CD8-positive, alpha-beta memory T cell (primary cell): ENCODE results near the gene C19orf25. TPM values are rescaled to one million over a fixed set of nuclear protein-coding genes. Genes with fewer than 3 reads are reported as not detected.

Experiments
- CTCF ChIA-PET: fragments of 350-600 bp; sonication (Branson Sonifier 250); formaldehyde crosslinking; loops from one replicate; lab custom pipeline; 2021; ENCODE audit warnings: antibody characterized with exemption; lab: Charles Lee
- POLR2A ChIA-PET: fragments of 350-600 bp; sonication (Branson Sonifier 250); formaldehyde crosslinking; loops from one replicate; lab custom pipeline; 2021; ENCODE audit warnings: antibody characterized with exemption; lab: Charles Lee
- DNase-seq, 5 donors: peaks; one replicate each; pipeline versions ENCODE4 v3.0.0 to v3.0.0-alpha.2; 2020 to 2022; ENCODE audit warnings: mixed read lengths in 1 of 5
- H3K27ac ChIP-seq: one replicate; pipeline ENCODE4 v1.7.0; 2013; ENCODE audit warnings: low read depth, mild to moderate bottlenecking, low read length, moderate library complexity
- H3K27me3 ChIP-seq: 2 replicates; pipeline ENCODE4 v1.7.0; 2013; ENCODE audit warnings: low read length, mild to moderate bottlenecking; ENCODE audit not compliant: insufficient read depth, poor library complexity, severe bottlenecking
- H3K36me3 ChIP-seq: 2 replicates; pipeline ENCODE4 v1.7.0; 2013; ENCODE audit warnings: mild to moderate bottlenecking, low read length, moderate library complexity; ENCODE audit not compliant: insufficient read depth
- H3K4me1 ChIP-seq: 2 replicates; pipeline ENCODE4 v1.7.0; 2013; ENCODE audit warnings: mild to moderate bottlenecking, low read length, moderate library complexity; ENCODE audit not compliant: insufficient read depth
- H3K4me3 ChIP-seq: 2 replicates; pipeline ENCODE4 v1.7.0; 2013; ENCODE audit warnings: mild to moderate bottlenecking, low read length
- H3K9me3 ChIP-seq: 2 replicates; pipeline ENCODE4 v1.7.0; 2013; ENCODE audit warnings: mild to moderate bottlenecking, low read length
- H3K27ac Mint-ChIP-seq, 8 donors: one replicate each; pipeline ENCODE4 v1.8.0; 2020 to 2021; ENCODE audit warnings: mixed read lengths in 8 of 8, mild to moderate bottlenecking in 6 of 8, inconsistent platforms in 3 of 8, moderate library complexity in 3 of 8
- H3K27me3 Mint-ChIP-seq, 2 donors: one replicate each; pipeline ENCODE4 v1.8.0; 2020 to 2021; ENCODE audit warnings: mixed read lengths in 2 of 2, mild to moderate bottlenecking in 1 of 2, moderate library complexity in 1 of 2
- H3K36me3 Mint-ChIP-seq, 3 donors: one replicate each; pipeline ENCODE4 v1.8.0; 2020 to 2021; ENCODE audit warnings: mixed read lengths in 3 of 3, inconsistent platforms in 1 of 3, mild to moderate bottlenecking in 1 of 3
- H3K4me1 Mint-ChIP-seq, 3 donors: one replicate each; pipeline ENCODE4 v1.8.0; 2020 to 2021; ENCODE audit warnings: mixed read lengths in 3 of 3, inconsistent platforms in 1 of 3, mild to moderate bottlenecking in 1 of 3
- H3K4me3 Mint-ChIP-seq, 7 donors: one replicate each; pipeline ENCODE4 v1.8.0; 2020 to 2021; ENCODE audit warnings: mixed read lengths in 7 of 7, mild to moderate bottlenecking in 6 of 7, moderate library complexity in 4 of 7, inconsistent platforms in 2 of 7
- H3K9me3 Mint-ChIP-seq, 5 donors: one replicate each; pipeline ENCODE4 v1.8.0; 2020 to 2022; ENCODE audit warnings: mixed read lengths in 5 of 5, mild to moderate bottlenecking in 3 of 5, moderate library complexity in 2 of 5, inconsistent platforms in 1 of 5
- polyA plus RNA-seq: library from polyadenylated mRNA; unstranded; fragments of 300-500 nt; fragmentation: Illumina TruSeq; gene quantifications from one replicate; pipeline ENCODE4 v1.2.3, GENCODE V29; 2021
- total RNA-seq, 2 experiments: library from RNA; stranded (reverse); gene quantifications; one replicate each; pipeline ENCODE4 v1.2.3, GENCODE V29; 2021

The C19orf25 gene
- total and polyA plus RNA-seq, 3 experiments from 2014 or later, result 36.9 to 56.7 (median 41.4) TPM

DNA sequence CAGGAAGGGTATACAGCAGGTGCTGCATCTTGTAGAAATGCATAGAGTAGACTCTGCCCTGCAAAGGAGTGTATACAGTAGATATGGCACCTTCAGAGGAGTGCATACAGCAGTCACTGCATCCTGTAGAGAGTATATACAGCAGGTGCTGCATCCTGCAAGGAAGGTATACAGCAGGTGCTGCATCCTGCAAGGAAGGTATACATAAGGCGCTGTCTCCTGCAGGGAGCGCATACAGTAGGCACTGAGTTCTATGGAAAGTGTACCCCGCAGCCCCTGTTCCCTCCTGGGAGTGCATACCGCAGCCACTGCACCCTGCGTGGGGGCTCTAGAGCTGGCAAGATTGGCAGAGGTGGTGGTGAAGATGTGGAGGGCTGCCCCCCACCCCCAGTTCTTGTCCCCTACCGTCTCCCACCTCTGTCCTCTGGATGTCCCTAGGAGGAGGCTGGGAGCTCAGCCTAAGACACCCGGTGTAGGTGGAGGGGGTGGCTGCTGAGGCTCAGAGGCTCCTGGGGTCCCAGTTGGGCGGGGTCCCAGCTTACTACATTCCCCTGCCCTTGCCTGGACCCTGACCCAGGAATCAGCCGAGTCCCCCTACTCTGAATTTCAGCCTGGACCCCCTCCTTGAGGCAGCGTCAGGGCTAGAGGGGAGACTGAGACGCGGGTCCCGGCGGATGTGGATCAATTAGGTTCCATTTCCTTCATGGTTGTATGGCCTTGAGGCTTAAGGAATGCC is 36.1 kb upstream of the C19orf25 start:
- H3K27me3 ChIP-seq, result no peaks in the 10 kb centered on the region
- H3K36me3 Mint-ChIP-seq, result no peaks in the 10 kb centered on the region
- no peak overlapping the region for H3K27ac ChIP-seq
- H3K4me3 ChIP-seq, result no peak overlapping the region
- H3K9me3 Mint-ChIP-seq, result no peaks in the 10 kb centered on the region
- POLR2A ChIA-PET, result interaction anchor here (0.7 kb wide), 1 partner anchor 72 kb away, joined by 3 read pairs; no protein-coding TSS in a partner anchor
- peaks cover 9% of the 10 kb centered on the region for H3K4me1 ChIP-seq
- H3K27me3 Mint-ChIP-seq, result peaks cover 7 to 16% of the 10 kb centered on the region in 2 donors
- no peaks in the 10 kb centered on the region for H3K36me3 ChIP-seq
- no peak overlapping the region for H3K4me3 Mint-ChIP-seq
- H3K27ac Mint-ChIP-seq, result no peak overlapping the region
- DNase-seq, result no peak
- no peaks in the 10 kb centered on the region for H3K9me3 ChIP-seq
- H3K4me1 Mint-ChIP-seq, result peaks cover 2 to 4% (median 4%) of the 10 kb centered on the region in 3 donors
- CTCF ChIA-PET, result interaction anchor here (0.9 to 1.0 kb wide), 4 partner anchors 13 to 70 kb away, joined by 3 to 5 read pairs (median 4); no protein-coding TSS in a partner anchor

DNA sequence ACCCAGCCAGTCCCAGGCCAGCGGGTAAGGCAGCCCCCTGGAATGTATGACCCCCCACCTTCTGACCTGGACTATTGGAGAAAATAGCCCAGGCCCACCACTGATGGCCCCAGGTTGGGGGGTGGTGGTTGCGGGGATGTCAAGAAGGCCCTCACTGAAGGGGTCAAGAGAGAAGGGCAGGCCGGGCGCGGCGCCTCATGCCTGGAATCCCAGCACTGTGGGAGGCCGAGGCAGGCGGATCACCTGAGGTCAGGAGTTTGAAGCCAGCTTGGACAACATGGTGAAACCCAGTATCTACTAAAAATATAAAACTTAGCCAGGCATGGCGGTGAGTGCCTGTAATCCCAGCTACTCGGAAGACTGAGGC is 35.3 kb upstream of the C19orf25 start:
- peaks cover 4 to 10% (median 5%) of the 10 kb centered on the region in 3 donors for H3K4me1 Mint-ChIP-seq
- no peaks in the 10 kb centered on the region for H3K9me3 Mint-ChIP-seq
- no peaks in the 10 kb centered on the region for H3K27me3 ChIP-seq
- ChIA-PET POLR2A (interaction anchor here (0.7 kb wide), 1 partner anchor 71 kb away, joined by 3 read pairs; no protein-coding TSS in a partner anchor), CTCF (interaction anchor here (0.9 to 1.0 kb wide), 3 partner anchors 12 to 48 kb away, joined by 3 to 5 read pairs (median 4); no protein-coding TSS in a partner anchor)
- peaks cover 5 to 22% of the 10 kb centered on the region in 2 donors for H3K27me3 Mint-ChIP-seq
- H3K36me3 Mint-ChIP-seq, result no peaks in the 10 kb centered on the region
- H3K36me3 ChIP-seq, result no peaks in the 10 kb centered on the region
- peak overlapping the region in 3 of 7 donors; percentile 22 to 43 (median 24) for H3K4me3 Mint-ChIP-seq
- no peak overlapping the region for H3K27ac Mint-ChIP-seq
- H3K9me3 ChIP-seq, result no peaks in the 10 kb centered on the region
- H3K27ac ChIP-seq, result no peak overlapping the region
- no peak for DNase-seq
- no peak overlapping the region for H3K4me3 ChIP-seq
- peaks cover 9% of the 10 kb centered on the region for H3K4me1 ChIP-seq

DNA sequence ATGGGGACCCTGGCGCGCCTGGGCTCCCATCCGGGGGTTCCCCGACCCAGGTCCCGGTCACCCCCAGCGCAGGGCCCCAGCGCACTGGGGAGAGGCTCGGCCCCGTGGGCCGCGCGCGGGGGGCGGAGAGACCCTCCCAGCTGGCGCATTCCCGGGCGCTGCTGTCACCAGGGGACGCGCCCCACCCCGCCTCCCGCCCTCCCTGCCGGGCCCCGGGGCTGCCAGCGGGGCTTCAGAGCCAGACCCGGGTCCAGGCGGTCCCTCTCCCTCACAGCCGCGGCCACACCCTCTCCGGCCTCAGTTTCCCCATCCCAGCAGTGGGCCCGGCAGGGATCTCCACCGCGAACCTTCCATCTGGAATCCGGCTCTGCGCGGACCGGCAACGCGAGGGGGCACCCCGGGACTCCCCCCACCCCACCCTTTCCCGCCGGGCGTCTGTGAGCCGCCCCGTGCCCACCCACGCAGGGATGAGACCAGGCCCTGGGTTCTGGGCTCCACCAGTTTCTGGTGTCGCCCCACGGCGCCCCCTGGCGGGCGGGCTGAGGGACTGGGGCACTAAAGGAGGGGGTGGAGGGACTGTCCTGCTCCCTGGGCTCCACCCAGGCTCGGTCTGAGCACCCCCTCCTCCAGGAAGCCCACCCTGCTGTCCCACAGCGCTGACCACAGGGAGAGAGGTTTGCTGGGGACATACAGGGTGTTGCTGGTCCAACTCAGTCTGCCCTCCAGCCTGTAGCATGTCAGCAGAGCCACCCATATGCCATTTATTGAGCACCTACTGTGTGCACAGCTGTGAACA is 34.7 kb upstream of the C19orf25 start:
- Histone ChIP-seq H3K27ac (no peak overlapping the region), H3K4me3 (no peak overlapping the region), H3K27me3 (no peaks in the 10 kb centered on the region), H3K36me3 (no peaks in the 10 kb centered on the region), H3K4me1 (peaks cover 9% of the 10 kb centered on the region), H3K9me3 (no peaks in the 10 kb centered on the region)
- ChIA-PET CTCF (interaction anchor here (1.0 kb wide), 2 partner anchors 12 to 47 kb away, joined by 3 to 5 read pairs; no protein-coding TSS in a partner anchor), POLR2A (no interaction called here)
- Mint-ChIP-seq H3K4me1 (peaks cover 6 to 10% (median 6%) of the 10 kb centered on the region in 3 donors), H3K9me3 (no peaks in the 10 kb centered on the region), H3K27ac (peak overlapping the region in 1 of 8 donors; percentile 66), H3K4me3 (peak overlapping the region in 4 of 7 donors; percentile 22 to 72 (median 34)), H3K36me3 (no peaks in the 10 kb centered on the region), H3K27me3 (peaks cover 6 to 23% of the 10 kb centered on the region in 2 donors)
- DNase-seq, result peak; percentile 54 to 77 (median 63)

DNA sequence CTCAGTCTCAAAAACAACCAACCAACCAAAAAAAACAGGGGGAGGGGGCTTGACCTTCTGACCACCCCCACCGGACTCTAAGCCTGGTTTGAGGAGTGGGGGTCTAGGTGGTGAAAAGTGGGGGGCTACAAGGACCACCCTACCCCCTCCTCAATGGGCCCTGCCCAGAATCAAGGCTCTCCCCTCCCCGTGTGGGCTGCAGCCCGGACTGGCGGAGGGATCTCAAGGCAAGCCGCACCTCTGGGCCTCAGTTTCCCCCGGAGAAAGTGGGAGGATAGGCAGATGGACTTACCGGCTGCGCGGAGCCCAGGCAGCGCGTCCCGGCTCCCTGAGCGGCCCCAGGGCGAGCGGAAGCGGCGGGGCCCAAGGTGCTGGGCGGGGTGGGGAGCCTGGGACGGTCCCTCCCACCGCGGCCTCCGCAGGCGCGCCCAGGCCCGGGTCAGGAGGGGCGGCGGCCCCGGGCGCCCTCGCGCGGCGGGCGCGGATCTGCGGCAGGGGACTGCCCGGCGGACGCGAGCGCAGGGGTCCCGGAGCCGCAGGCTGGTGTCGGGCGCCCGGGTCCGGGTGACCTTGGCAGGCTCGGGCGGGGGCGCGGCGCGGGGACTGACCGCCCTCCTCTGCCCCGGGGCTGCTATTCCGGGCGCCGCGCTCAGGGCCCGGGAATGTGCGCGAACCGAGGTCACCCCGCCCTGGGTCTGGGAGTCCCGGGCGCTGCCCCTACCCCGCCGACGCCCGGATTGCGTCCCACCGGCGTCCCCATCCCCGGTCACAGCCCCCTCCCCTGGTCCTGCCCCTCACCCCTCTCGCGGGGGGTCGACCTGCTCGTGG is 33.9 kb upstream of the C19orf25 start, which contains the start of gene ADAMTSL5:
Gene ADAMTSL5 (minus strand): TSS at position 349 of the 828 bp plus-strand sequence. CDS start 2,076 bp downstream, outside the sequence.
- POLR2A ChIA-PET, result no interaction called here
- H3K27me3 ChIP-seq, result no peaks in the 10 kb centered on the region
- no peaks in the 10 kb centered on the region for H3K9me3 ChIP-seq
- H3K36me3 ChIP-seq, result no peaks in the 10 kb centered on the region
- Mint-ChIP-seq H3K4me3 (peak within 1 kb of the TSS; percentile 45 to 75 (median 68)), H3K27me3 (peaks cover 8 to 26% of the 10 kb centered on the region in 2 donors), H3K36me3 (no peaks in the 10 kb centered on the region), H3K27ac (peak within 1 kb of the TSS in 2 of 8 donors; percentile 24 to 55), H3K4me1 (peaks cover 8 to 11% (median 10%) of the 10 kb centered on the region in 3 donors), H3K9me3 (no peaks in the 10 kb centered on the region)
- DNase-seq, result peak; percentile 41 to 60 (median 50)
- CTCF ChIA-PET, result interaction anchor here (1.4 kb wide), 1 partner anchor 42 kb away, joined by 5 read pairs; no protein-coding TSS in a partner anchor
- peak within 1 kb of the TSS; percentile 47 for H3K4me3 ChIP-seq
- peaks cover 9% of the 10 kb centered on the region for H3K4me1 ChIP-seq
- H3K27ac ChIP-seq, result peak within 1 kb of the TSS; percentile 29

DNA sequence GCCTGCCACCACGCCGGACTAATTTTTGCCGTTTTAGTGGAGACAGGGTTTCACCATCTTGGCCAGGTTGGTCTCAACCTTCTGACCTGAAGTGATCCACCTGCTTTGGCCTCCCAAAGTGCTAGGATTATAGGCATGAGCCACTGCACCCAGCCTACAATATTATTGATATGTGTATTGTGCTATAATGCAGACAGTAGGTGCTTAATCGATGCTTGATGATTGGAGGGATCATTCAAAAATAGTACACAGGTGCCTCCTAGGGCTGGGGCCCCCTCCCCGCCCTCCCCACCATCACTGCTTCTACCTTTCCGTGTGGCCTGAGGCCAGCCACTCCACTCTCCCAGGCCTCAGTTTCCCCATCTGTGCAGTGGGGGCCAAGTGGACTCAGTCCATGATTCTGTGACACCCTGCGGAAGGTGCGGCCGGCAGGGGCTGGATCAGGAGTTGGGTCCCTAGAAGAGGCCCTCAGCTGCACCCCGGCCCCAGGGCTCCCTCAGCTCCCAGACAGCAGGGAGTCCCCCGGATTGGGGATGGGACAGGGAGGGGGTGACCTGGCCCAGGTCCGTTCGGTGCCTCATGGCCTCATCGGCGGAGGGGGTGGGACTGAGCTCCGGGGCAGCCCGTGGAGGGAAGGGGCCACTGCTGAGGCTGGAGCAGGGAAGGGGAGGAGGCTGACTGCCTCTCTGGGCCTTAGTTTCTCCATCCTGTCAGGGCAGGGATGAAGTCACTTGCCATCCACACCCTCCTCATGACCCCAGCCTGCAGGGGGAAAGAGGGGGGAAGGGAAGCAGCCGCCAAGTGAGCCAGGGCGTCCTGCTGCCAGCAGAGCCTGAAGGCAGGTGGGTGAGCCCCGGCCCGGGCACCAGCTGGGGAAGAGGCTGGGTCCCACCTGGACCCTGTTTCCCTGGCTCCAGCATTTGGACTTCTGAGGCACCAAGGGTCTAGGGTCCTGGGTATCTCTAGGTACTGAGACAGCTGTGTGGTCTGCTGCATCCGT is 32.6 kb upstream of the C19orf25 start:
- H3K27ac ChIP-seq, result no peak overlapping the region
- CTCF ChIA-PET, result interaction anchor here (0.6 to 1.4 kb wide), 2 partner anchors 40 to 200 kb away, joined by 3 to 5 read pairs; no protein-coding TSS in a partner anchor

DNA sequence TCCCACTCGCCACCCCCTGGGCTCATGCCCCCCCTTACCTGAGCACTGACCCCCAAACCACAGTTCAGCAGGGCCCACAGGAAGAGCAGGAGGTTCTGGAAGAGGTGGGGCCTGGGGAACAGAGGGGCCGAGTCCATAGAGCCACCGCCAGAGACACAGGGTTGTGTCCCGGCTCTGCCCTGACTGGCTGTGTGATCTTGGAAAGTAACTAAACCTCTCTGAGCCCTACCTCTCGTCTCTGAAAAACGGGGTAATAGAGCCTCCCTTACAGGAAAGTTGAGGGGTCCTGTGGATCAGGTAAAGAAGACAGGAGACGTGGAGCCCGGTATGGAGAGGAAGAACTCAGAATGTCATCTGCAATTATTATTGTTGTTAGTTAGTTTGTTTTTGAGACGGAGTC is 31.8 kb upstream of the C19orf25 start:
- peak overlapping the region in 1 of 8 donors; percentile 70 for H3K27ac Mint-ChIP-seq
- POLR2A ChIA-PET, result no interaction called here
- H3K4me1 Mint-ChIP-seq, result peaks cover 15 to 18% (median 16%) of the 10 kb centered on the region in 3 donors
- H3K4me1 ChIP-seq, result peaks cover 16% of the 10 kb centered on the region
- DNase-seq, result no peak
- H3K27me3 Mint-ChIP-seq, result peaks cover 10 to 29% of the 10 kb centered on the region in 2 donors
- H3K9me3 Mint-ChIP-seq, result no peaks in the 10 kb centered on the region
- H3K27ac ChIP-seq, result no peak overlapping the region
- H3K4me3 Mint-ChIP-seq, result peak overlapping the region in 2 of 7 donors; percentile 68 to 72
- CTCF ChIA-PET, result no interaction called here
- H3K36me3 Mint-ChIP-seq, result no peaks in the 10 kb centered on the region
- H3K36me3 ChIP-seq, result no peaks in the 10 kb centered on the region
- H3K27me3 ChIP-seq, result no peaks in the 10 kb centered on the region
- no peak overlapping the region for H3K4me3 ChIP-seq
- H3K9me3 ChIP-seq, result no peaks in the 10 kb centered on the region

More for the DNA sequence above, 32.6 kb upstream of the C19orf25 start:
- no peaks in the 10 kb centered on the region for H3K36me3 Mint-ChIP-seq
- H3K27ac Mint-ChIP-seq, result no peak overlapping the region
- Histone ChIP-seq H3K36me3 (no peaks in the 10 kb centered on the region), H3K9me3 (no peaks in the 10 kb centered on the region), H3K27me3 (no peaks in the 10 kb centered on the region), H3K4me3 (peak overlapping the region; percentile 47), H3K4me1 (peaks cover 16% of the 10 kb centered on the region)
- peak overlapping the region; percentile 44 to 75 (median 68) for H3K4me3 Mint-ChIP-seq
- H3K27me3 Mint-ChIP-seq, result peaks cover 10 to 30% of the 10 kb centered on the region in 2 donors
- POLR2A ChIA-PET, result no interaction called here
- peaks cover 12 to 16% (median 14%) of the 10 kb centered on the region in 3 donors for H3K4me1 Mint-ChIP-seq
- no peak for DNase-seq
- no peaks in the 10 kb centered on the region for H3K9me3 Mint-ChIP-seq
